GM03348 (cell line): ENCODE results near the gene TRMT6.

Experiments used
- DNase-seq: peaks from one replicate; pipeline ENCODE4 v3.0.0; 2012; ENCODE audit warnings: low spot score

Gene TRMT6

GRCh38 chr20:5895626-5896025 is 54.7 kb downstream of the TRMT6 start:
- no peak for DNase-seq

DNA sequence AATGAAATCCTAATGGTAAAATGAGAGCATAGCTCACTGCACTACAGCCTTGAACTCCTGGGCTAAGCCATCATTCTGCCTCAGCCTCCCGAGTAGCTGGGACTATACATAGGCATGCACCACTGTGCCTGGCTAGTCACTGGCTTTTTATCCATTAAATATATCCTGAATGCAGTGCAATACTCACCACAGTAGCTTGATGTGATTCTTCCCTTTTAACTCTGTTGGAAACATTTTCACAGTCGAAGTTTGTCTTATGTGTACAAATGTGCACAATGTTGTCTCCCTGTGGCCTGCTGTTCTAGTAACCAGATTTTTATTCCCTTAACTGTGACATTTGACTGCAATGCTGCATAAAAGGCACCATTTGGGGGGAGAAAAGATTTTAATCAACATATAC is 56.7 kb downstream of the TRMT6 start:
- no peak for DNase-seq

GRCh38 chr20:5893052-5893451 is 57.3 kb downstream of the TRMT6 start:
- DNase-seq = no peak

GRCh38 chr20:5890773-5891441 is 59.4 kb downstream of the TRMT6 start:
- no peak for DNase-seq

DNA sequence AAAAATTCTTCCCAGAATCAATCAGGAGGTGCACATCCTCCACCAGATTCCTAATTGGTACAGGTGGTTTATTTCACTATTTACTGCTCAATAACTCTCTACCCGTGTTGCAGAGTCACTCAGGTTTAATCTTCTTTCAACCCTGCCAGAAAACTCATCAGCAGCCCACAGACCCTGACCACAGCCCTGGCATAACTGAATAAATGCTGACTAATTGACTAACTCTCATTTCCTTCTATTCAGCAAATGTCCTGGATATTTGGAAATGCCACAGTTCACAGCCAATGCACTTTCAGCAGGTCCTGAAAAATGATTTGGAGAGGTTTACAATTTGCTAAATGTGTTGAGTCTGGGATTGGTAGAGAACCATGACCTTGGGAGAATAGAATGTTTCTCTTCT is 62.3 kb downstream of the TRMT6 start:
- DNase-seq = no peak

- DNase-seq = no peak
These were observed 62.9 kb downstream of the TRMT6 start for GRCh38 chr20:5887386-5887785.
